Hepatocyte (in vitro differentiated cells): ENCODE measurements around the gene TTC7B. TPM values are rescaled to one million over a fixed set of nuclear protein-coding genes. Genes with fewer than 3 reads are reported as not detected.

Source experiments
- DNase-seq: peaks from one replicate; pipeline ENCODE4 v3.0.0-alpha.2; 2016; ENCODE audit warnings: low spot score
- H2AFZ ChIP-seq: fragments of 200-600 bp; sonication (generic); 2 replicates; pipeline ENCODE4 v1.6.0; 2016; ENCODE audit warnings: antibody characterized with exemption, mild to moderate bottlenecking
- H3K27ac ChIP-seq: fragments of 200-600 bp; sonication (generic); 2 replicates; pipeline ENCODE4 v1.5.1; 2016; ENCODE audit warnings: mild to moderate bottlenecking
- H3K27me3 ChIP-seq: fragments of 200-600 bp; sonication (generic); 2 replicates; pipeline ENCODE4 v1.6.1; 2016
- H3K36me3 ChIP-seq: fragments of 200-600 bp; sonication (generic); replicated peaks from 2 replicates; pipeline ENCODE4 v1.5.1; 2016; ENCODE audit warnings: low read depth; ENCODE audit not compliant: insufficient read depth
- H3K4me1 ChIP-seq: fragments of 200-600 bp; sonication (generic); 2 replicates; pipeline ENCODE4 v1.5.1; 2016; ENCODE audit warnings: mild to moderate bottlenecking, moderate library complexity; ENCODE audit not compliant: insufficient read depth
- H3K4me2 ChIP-seq: fragments of 200-600 bp; sonication (generic); 2 replicates; pipeline ENCODE4 v1.6.0; 2016
- H3K4me3 ChIP-seq: fragments of 200-600 bp; sonication (generic); 2 replicates; pipeline ENCODE4 v1.5.1; 2016; ENCODE audit warnings: mild to moderate bottlenecking
- H3K79me2 ChIP-seq: fragments of 200-600 bp; sonication (generic); 2 replicates; pipeline ENCODE4 v1.6.0; 2017; ENCODE audit warnings: mild to moderate bottlenecking
- H3K9me2 ChIP-seq: fragments of 200-600 bp; sonication (generic); replicated peaks from 2 replicates; pipeline ENCODE4 v1.6.0; 2017; ENCODE audit warnings: mild to moderate bottlenecking; ENCODE audit not compliant: insufficient read depth
- H3K9me3 ChIP-seq: fragments of 200-600 bp; sonication (generic); 2 replicates; pipeline ENCODE4 v1.5.1; 2016; ENCODE audit warnings: low read depth, mild to moderate bottlenecking
- H4K20me1 ChIP-seq: fragments of 200-600 bp; sonication (generic); 2 replicates; pipeline ENCODE4 v1.6.0; 2016; ENCODE audit warnings: mild to moderate bottlenecking; ENCODE audit not compliant: insufficient read depth, poor library complexity, severe bottlenecking
- EZH2 ChIP-seq: fragments of 200-600 bp; sonication (generic); IDR thresholded peaks from 2 replicates; pipeline ENCODE4 v1.6.1; 2016; ENCODE audit warnings: antibody characterized with exemption, mild to moderate bottlenecking, borderline replicate concordance
- EZH2phosphoT487 ChIP-seq: fragments of 200-600 bp; sonication (generic); IDR thresholded peaks from one replicate; pipeline ENCODE4 v1.6.1; 2018; ENCODE audit warnings: antibody characterized with exemption, mild to moderate bottlenecking, low read depth, moderate library complexity; ENCODE audit not compliant: unreplicated experiment, severe bottlenecking
- WGBS: methylation state at CpG from one replicate; pipeline ENCODE4 v1.1.6; 2016; ENCODE audit warnings: low lambda C conversion rate; ENCODE audit errors: missing lambda C conversion rate; 5-methylcytosine and 5-hydroxymethylcytosine counted together
- polyA plus RNA-seq: library from polyadenylated mRNA; unstranded; fragments of >200 nt; fragmentation: Nextera tagmentation; extraction: Ambion mirVana; gene quantifications from 2 replicates; pipeline ENCODE4 v1.2.1, GENCODE V29; 2016
- total RNA-seq: library from RNA; depleted of rRNA; stranded (reverse); fragments of >200 nt; gene quantifications from 2 replicates; pipeline ENCODE4 v1.2.3, GENCODE V29; 2014
- TF ChIP-seq, protein P1 (sequence below): fragments of 200-600 bp; sonication (generic); IDR thresholded peaks from 2 replicates; pipeline ENCODE4 v1.5.1; 2016; ENCODE audit warnings: antibody characterized with exemption, mild to moderate bottlenecking; ENCODE audit not compliant: poor library complexity

TTC7B gene
- total and polyA plus RNA-seq, 2 experiments from 2014 or later = 10.7 to 25.5 TPM

DNA sequence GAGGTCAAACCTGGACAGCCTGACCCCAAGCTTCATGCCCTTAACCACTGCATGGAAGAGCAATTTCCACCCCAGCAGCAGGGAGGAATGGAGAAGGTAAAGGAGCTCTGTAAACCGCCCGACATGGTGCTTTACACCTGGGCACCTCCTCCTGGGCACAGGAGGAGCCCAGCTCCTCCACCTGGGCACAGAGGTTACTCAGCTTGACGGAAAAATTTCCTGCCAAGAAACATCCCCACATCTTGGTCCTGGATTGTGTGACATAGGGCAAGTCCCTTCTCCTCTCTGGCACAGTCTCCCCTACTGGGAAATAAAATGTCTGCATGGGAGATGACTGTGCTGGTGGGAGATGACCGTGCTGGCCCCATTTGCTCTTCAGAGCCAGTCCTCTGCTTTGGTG is 40.8 kb downstream of the TTC7B start:
- no peaks in the 10 kb centered on the region for H4K20me1 ChIP-seq
- H3K27ac ChIP-seq = no peak overlapping the region
- no peaks in the 10 kb centered on the region for H3K9me2 ChIP-seq
- H3K4me3 ChIP-seq = no peak overlapping the region
- H3K4me2 ChIP-seq = no peak overlapping the region
- no peaks in the 10 kb centered on the region for H3K79me2 ChIP-seq
- 99% methylated on average over 4 of the region's 4 CpGs for WGBS
- H3K4me1 ChIP-seq = no peaks in the 10 kb centered on the region
- no peak overlapping the region for H2AFZ ChIP-seq
- no peaks in the 10 kb centered on the region for H3K36me3 ChIP-seq
- H3K27me3 ChIP-seq = no peaks in the 10 kb centered on the region
- H3K9me3 ChIP-seq = no peaks in the 10 kb centered on the region
- no peak for DNase-seq
- TF ChIP-seq EZH2 (no peak), EZH2phosphoT487 (no peak)
- TF ChIP-seq, protein P1, sequence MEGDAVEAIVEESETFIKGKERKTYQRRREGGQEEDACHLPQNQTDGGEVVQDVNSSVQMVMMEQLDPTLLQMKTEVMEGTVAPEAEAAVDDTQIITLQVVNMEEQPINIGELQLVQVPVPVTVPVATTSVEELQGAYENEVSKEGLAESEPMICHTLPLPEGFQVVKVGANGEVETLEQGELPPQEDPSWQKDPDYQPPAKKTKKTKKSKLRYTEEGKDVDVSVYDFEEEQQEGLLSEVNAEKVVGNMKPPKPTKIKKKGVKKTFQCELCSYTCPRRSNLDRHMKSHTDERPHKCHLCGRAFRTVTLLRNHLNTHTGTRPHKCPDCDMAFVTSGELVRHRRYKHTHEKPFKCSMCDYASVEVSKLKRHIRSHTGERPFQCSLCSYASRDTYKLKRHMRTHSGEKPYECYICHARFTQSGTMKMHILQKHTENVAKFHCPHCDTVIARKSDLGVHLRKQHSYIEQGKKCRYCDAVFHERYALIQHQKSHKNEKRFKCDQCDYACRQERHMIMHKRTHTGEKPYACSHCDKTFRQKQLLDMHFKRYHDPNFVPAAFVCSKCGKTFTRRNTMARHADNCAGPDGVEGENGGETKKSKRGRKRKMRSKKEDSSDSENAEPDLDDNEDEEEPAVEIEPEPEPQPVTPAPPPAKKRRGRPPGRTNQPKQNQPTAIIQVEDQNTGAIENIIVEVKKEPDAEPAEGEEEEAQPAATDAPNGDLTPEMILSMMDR = no peak

DNA sequence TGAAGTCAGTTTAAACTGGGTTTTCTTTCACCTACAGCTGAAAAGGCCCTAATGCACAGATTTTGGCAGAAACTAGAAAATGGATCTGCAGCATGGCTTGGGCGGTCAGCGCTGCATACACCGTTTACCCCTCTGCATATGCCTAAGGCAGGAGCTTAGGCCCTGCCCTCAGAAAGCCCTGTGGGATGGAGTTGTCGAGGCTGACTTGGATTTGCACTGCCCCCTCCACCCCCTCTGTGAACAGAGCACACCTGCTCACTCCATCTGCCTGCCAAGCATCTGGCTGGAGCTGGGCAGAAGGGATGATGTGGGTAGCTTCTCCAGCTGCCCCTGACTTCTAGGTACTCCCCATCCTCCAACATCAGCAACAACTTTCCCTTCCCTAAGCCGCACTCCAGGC is 41.9 kb downstream of the TTC7B start:
- Histone ChIP-seq H3K9me2 (no peaks in the 10 kb centered on the region), H3K27me3 (no peaks in the 10 kb centered on the region), H3K36me3 (no peaks in the 10 kb centered on the region), H3K4me1 (no peaks in the 10 kb centered on the region), H3K27ac (no peak overlapping the region), H3K9me3 (no peaks in the 10 kb centered on the region), H3K4me3 (no peak overlapping the region), H3K79me2 (no peaks in the 10 kb centered on the region), H2AFZ (no peak overlapping the region), H4K20me1 (no peaks in the 10 kb centered on the region), H3K4me2 (no peak overlapping the region)
- TF ChIP-seq EZH2 = no peak
- TF ChIP-seq EZH2phosphoT487 = no peak
- TF ChIP-seq, protein P1 = no peak
- DNase-seq = no peak
- 92% methylated on average over 5 of the region's 5 CpGs for WGBS

DNA sequence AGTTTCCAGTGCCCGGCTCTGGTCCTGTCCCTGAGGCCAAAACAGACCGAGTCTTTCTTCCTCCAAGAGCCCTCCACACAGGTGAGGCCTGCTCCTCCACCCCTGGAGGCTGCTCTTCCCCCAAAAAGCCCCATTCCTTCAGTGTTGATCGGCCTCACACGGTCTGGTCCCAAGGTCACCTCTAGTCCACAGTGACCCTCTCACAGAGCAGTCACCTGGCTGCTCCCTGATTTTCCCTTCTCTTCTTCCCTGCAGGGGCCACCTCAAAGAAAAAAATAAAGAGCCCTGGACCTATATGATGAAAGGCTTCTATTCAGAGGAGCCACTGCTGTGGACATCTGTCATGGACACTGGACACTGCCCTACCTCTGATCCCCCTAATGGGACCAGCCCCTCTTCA is 42.5 kb downstream of the TTC7B start:
- Histone ChIP-seq H3K27ac (no peak overlapping the region), H2AFZ (no peak overlapping the region), H3K4me1 (no peaks in the 10 kb centered on the region), H3K79me2 (no peaks in the 10 kb centered on the region), H3K4me2 (no peak overlapping the region), H3K9me2 (no peaks in the 10 kb centered on the region), H3K9me3 (no peaks in the 10 kb centered on the region), H4K20me1 (no peaks in the 10 kb centered on the region), H3K36me3 (no peaks in the 10 kb centered on the region), H3K27me3 (no peaks in the 10 kb centered on the region), H3K4me3 (no peak overlapping the region)
- no peak for DNase-seq
- TF ChIP-seq, protein P1 = no peak
- TF ChIP-seq EZH2 (no peak), EZH2phosphoT487 (no peak)
- WGBS = 95% methylated on average over 4 of the region's 4 CpGs

DNA sequence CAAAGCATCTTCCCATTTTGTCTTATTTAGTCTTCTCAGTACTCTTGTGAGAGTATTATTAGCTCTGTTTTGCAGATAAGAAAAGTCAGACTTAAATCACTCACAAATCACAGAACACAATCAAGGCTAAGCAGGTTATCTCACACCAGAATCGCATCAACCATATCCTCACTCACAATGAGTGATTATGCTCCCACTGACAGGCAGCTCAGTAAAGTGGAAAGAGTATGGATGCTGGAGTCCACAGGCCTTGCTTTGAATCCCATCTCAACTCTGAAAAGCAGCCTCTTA is 43.1 kb downstream of the TTC7B start:
- H3K9me3 ChIP-seq = no peaks in the 10 kb centered on the region
- H2AFZ ChIP-seq = no peak overlapping the region
- H3K36me3 ChIP-seq = no peaks in the 10 kb centered on the region
- H3K27me3 ChIP-seq = no peaks in the 10 kb centered on the region
- 61% methylated on average over 1 of the region's 1 CpG for WGBS
- no peaks in the 10 kb centered on the region for H3K79me2 ChIP-seq
- H3K9me2 ChIP-seq = no peaks in the 10 kb centered on the region
- TF ChIP-seq, protein P1 = no peak
- TF ChIP-seq EZH2 (no peak), EZH2phosphoT487 (no peak)
- no peak overlapping the region for H3K4me2 ChIP-seq
- H3K27ac ChIP-seq = no peak overlapping the region
- H3K4me1 ChIP-seq = no peaks in the 10 kb centered on the region
- no peak for DNase-seq
- no peaks in the 10 kb centered on the region for H4K20me1 ChIP-seq
- no peak overlapping the region for H3K4me3 ChIP-seq
